ENCODE data around the gene CFAP77. TPM values are rescaled to one million over a fixed set of nuclear protein-coding genes. Genes with fewer than 3 reads are reported as not detected.

Gene CFAP77
- total and polyA plus RNA-seq, 2 of the 8 experiments (the other 6 are each of a cell fraction or from before 2014, with no cell fraction given): 0.63 to 0.97 TPM

DNA sequence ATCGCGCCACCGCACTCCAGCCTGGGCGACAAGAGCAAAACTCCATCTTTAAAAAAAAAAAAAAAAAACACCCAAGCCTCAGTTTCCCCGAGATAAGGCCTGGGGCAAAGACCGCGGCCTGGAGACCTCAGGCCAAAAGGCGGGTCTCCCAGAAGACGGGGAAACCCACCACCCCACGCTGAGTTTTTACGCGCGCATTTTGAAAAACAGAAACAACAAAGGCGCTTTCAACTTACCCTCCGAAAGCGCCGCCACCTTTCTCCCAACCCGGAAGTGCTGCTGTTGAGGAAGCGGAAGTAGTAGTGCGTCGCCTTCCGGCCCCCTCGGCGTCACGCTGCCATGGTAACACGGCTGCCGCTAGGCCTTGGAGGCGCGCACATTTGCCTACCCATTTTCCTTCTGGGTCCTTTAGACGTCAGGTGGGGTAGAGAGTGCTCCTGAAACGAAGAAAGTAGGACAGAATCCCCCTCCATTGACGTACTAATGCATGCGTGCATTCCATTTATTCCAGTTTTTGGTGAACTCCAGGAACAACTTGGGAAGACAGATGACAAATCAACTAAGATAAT, 3.4 kb upstream of the CFAP77 start, which contains the start of gene TTF1:
Gene TTF1, minus strand, starts transcription at position 287 of the 569 bp plus-strand sequence. CDS start 4,019 bp downstream, outside the sequence.
- CTCF ChIA-PET (ENCODE audit: partially characterized antibody): no interaction called here
- 1% methylated on average over 32 of the region's 33 CpGs; no CpG with 5 or more reads in 1 of the 2 experiments for WGBS, 2 experiments (ENCODE audit: extremely low coverage in 1 of 2, insufficient coverage in 1 of 2, insufficient read length in 1 of 2, insufficient replicate concordance in 2 of 2, low coverage in 1 of 2, low lambda C conversion rate in 2 of 2, missing lambda C conversion rate in 1 of 2)
- peak within 1 kb of the TSS; percentile 50; the same call in 1 of the 2 replicates for H3K27ac ChIP-seq (ENCODE audit: low read depth, low read length)
- TF ChIP-seq HDAC6 (IDR thresholded peaks at IDR 0.05; ENCODE audit: low read depth, low read length) (no peak), CHD1 (IDR thresholded peaks at IDR 0.05; ENCODE audit: low read depth, low read length) (no peak), TBP (IDR thresholded peaks at IDR 0.05; ENCODE audit: low read depth, low read length) (peak; percentile 81), SRF (IDR thresholded peaks at IDR 0.05; ENCODE audit: low read depth, low read length) (no peak), BRCA1 (IDR thresholded peaks at IDR 0.05; ENCODE audit: low read depth, low read length) (no peak), TAF1 (IDR thresholded peaks at IDR 0.05; ENCODE audit: low read depth, low read length) (peak; percentile 83), JUN (IDR thresholded peaks at IDR 0.05; ENCODE audit: low read depth, low read length) (no peak), POU5F1 (IDR thresholded peaks at IDR 0.05; ENCODE audit: low read depth, low read length) (no peak), SAP30 (IDR thresholded peaks at IDR 0.05; ENCODE audit: insufficient read depth, insufficient replicate concordance, low read length) (peak; percentile 98), CHD2 (IDR thresholded peaks at IDR 0.05; ENCODE audit: low read length) (no peak; the same call in 1 of the 2 replicates), BCL11A (IDR thresholded peaks at IDR 0.05; ENCODE audit: low read depth in 2 of 2, low read length in 2 of 2) (no peak)
- TF ChIP-seq, protein P1, sequence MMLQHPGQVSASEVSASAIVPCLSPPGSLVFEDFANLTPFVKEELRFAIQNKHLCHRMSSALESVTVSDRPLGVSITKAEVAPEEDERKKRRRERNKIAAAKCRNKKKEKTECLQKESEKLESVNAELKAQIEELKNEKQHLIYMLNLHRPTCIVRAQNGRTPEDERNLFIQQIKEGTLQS (IDR thresholded peaks at IDR 0.05; ENCODE audit: insufficient read depth, low read depth, low read length): no peak

More for the DNA sequence above, 3.4 kb upstream of the CFAP77 start, which contains the start of gene TTF1:
- Histone ChIP-seq H2AFZ (ENCODE audit: low read length) (peak within 1 kb of the TSS; percentile 60; the same call in 1 of the 2 replicates), H4K5ac (ENCODE audit: insufficient read length, low read depth, low read length) (peak within 1 kb of the TSS; percentile 68), H2BK20ac (ENCODE audit: low read length) (no peak within 1 kb of the TSS), H4K91ac (replicated peaks; ENCODE audit: insufficient read length, low read length) (peak within 1 kb of the TSS; percentile 38), H3K23ac (ENCODE audit: insufficient read length) (no peak within 1 kb of the TSS), H3K4me2 (ENCODE audit: insufficient read depth in 1 of 2, low read depth in 2 of 2, low read length in 2 of 2) (peak within 1 kb of the TSS; percentile 55 to 87), H3K14ac (ENCODE audit: insufficient read length) (no peak within 1 kb of the TSS), H3K79me2 (ENCODE audit: control insufficient read depth in 1 of 2, insufficient read depth in 2 of 2, low read length in 2 of 2) (peaks cover 0 to 37% of the 10 kb centered on the region in 2 experiments; a peak in 2 of 4 replicates), H4K8ac (ENCODE audit: extremely low read depth, insufficient read depth, low read length) (peak within 1 kb of the TSS; percentile 75; the same call in 1 of the 2 replicates), H2BK5ac (ENCODE audit: low read depth, low read length) (no peak within 1 kb of the TSS), H3K4me3 (ENCODE audit: extremely low read depth in 1 of 4, insufficient read depth in 2 of 4, low read depth in 3 of 4, low read length in 4 of 4) (peak within 1 kb of the TSS; percentile 74 to 88 (median 80)), H3K79me1 (ENCODE audit: low read depth, low read length) (peaks cover 8% of the 10 kb centered on the region), H2BK12ac (ENCODE audit: low read depth, low read length) (no peak within 1 kb of the TSS), H3K56ac (replicated peaks; ENCODE audit: insufficient read length, low read depth, low read length) (no peak within 1 kb of the TSS), H3K36me3 (ENCODE audit: control insufficient read depth in 2 of 4, insufficient read depth in 4 of 4, low read length in 3 of 4) (peaks cover 0 to 11% (median 4%) of the 10 kb centered on the region in 4 experiments; a peak in 5 of 8 replicates), H3K23me2 (ENCODE audit: low read depth, low read length) (peaks cover 15% of the 10 kb centered on the region; the same call in 1 of the 2 replicates), H3K9ac (replicated peaks in 1 of 4; ENCODE audit: extremely low read depth in 1 of 4, low read depth in 3 of 4, low read length in 3 of 4) (peak within 1 kb of the TSS in 3 of 4 experiments; percentile 55 to 64 (median 56); a peak in 6 of 7 replicates), H2AK5ac (ENCODE audit: low read depth, low read length) (no peak within 1 kb of the TSS; the same call in 1 of the 2 replicates), H3K18ac (ENCODE audit: extremely low read depth, low read length) (no peak within 1 kb of the TSS; the same call in 1 of the 2 replicates), H3K27me3 (replicated peaks in 1 of 4; ENCODE audit: control insufficient read depth in 3 of 4, extremely low read depth in 1 of 4, insufficient read depth in 3 of 4, low read length in 3 of 4) (peaks cover 1 to 20% (median 13%) of the 10 kb centered on the region in 4 experiments; a peak in 6 of 7 replicates), H3K4ac (replicated peaks; ENCODE audit: insufficient read length, low read depth, low read length) (peak within 1 kb of the TSS; percentile 15), H2BK120ac (replicated peaks; ENCODE audit: low read depth, low read length) (no peak within 1 kb of the TSS), H4K20me1 (replicated peaks in 1 of 2; ENCODE audit: control insufficient read depth in 1 of 2, insufficient read depth in 2 of 2, low read length in 2 of 2) (peaks cover 1 to 3% of the 10 kb centered on the region in 2 experiments), H3K4me1 (replicated peaks in 1 of 4; ENCODE audit: control insufficient read depth in 3 of 4, insufficient read depth in 4 of 4, low read length in 3 of 4) (peaks cover 0 to 11% (median 5%) of the 10 kb centered on the region in 4 experiments; a peak in 5 of 7 replicates), H3K9me3 (ENCODE audit: insufficient read depth in 2 of 2, low read depth in 1 of 2, low read length in 1 of 2) (no peaks in the 10 kb centered on the region; a peak in 1 of 4 replicates), H2BK15ac (ENCODE audit: low read length) (no peak within 1 kb of the TSS)
- POLR2A ChIA-PET (ENCODE audit: partially characterized antibody): interaction anchor here (0.9 kb wide), 1 partner anchor 84 kb away, joined by 3 read pairs; no protein-coding TSS in a partner anchor
- DNase-seq (ENCODE audit: low read depth in 1 of 2, low spot score in 2 of 2): peak; percentile 70 to 90
- peak; percentile 50 for FAIRE-seq

Data from H1 (cell line).